Measurements from ENCODE around the gene EFCAB6. TPM values are rescaled to one million over a fixed set of nuclear protein-coding genes. Genes with fewer than 3 reads are reported as not detected.

EFCAB6 gene
- total RNA-seq, 1 experiment from 2014 or later = 1.7 TPM

- DNase-seq (ENCODE audit: low read depth) = no peak
Observed at GRCh38 chr22:43530349-43531201, 281.5 kb downstream of the EFCAB6 start.

DNA sequence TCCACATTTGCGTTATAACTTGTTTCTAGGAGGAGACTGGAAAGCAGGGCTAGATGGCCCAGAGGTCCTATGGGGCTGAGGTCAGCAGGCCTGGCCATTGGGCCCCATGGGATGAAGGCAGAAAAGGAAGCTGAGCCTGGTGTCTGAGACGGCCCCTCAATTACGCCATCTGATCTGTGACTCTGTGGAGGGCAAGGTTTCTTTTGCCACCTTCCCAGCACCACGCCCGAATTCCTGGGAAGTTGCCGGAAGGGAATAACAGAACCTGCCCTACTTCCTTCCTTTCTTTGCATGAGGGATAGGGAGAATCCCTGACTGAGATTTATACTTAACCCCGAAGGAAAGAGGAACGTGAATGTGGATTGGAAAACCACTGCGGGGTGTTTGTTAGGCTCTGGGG lies 282.2 kb downstream of the EFCAB6 start:
- no peak for DNase-seq (ENCODE audit: low read depth)

- no peak for DNase-seq (ENCODE audit: low read depth)
Observed at GRCh38 chr22:43529461-43529860, 282.6 kb downstream of the EFCAB6 start.

DNA sequence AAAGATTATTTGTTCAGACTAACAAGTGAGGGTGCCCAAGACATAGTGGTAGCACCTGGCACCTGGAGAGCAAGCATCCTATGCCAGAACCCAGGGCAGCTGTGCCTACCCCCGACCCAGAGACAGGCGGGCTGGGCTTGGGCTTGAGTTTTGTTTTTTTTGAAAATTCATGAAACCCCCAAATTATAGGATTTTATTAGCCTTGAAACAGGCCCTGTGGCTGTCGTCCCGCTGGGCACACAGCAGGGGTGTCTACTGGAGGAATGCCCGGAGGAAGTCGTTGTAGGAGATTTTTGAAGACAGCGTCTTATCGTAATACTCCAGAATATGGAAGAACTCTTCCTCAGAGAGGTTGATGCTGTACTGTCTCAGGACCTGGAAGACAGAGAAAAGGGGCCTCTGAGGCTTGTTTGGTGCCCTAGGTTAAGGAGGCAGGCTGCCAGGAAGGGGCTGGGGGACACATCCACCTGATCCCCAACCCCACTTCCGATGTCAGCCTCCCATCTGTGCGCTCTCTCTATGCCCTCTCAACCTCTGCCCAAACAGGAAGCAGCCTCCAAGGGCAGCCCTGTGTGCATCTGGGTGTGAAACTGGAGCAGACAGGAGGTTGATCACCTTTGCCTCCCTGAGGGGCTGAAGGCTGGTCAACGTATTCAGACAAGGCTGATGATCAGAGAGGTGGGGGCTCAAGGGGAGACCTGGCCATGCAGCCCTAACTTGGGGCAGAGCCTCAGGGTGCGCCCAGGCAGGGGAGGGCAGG lies 283.3 kb downstream of the EFCAB6 start:
- no peak for DNase-seq (ENCODE audit: low read depth)

- no peak for DNase-seq (ENCODE audit: low read depth)
Observed at GRCh38 chr22:43526946-43527345, 285.2 kb downstream of the EFCAB6 start.

DNA sequence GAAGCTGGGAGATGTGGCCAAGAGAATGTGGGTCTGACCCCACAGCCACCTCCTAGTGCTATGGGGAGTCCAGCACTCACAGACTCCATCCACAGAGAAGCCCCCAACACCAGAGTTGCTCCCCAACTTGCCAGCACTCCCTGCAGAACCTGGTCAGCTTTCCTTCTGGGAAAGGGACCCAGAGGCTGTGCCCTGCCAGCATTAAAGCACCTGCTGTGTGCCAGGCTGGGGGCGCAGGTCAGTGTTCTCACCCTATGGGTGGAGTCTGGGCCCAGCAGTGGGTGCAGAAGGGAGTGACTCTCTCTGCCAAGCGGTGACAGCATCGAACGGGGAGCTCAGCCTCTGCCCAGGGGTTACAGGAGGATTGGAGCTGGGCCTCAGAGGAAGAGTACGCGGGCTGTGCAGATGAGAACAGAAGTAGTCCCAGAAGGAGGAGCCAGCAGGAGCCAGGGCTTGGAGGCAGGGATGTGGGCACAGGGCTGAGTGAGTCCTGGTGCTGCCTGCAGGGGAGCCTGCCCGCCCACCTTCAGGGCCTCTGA lies 285.9 kb downstream of the EFCAB6 start:
- no peak for DNase-seq (ENCODE audit: low read depth)

DNA sequence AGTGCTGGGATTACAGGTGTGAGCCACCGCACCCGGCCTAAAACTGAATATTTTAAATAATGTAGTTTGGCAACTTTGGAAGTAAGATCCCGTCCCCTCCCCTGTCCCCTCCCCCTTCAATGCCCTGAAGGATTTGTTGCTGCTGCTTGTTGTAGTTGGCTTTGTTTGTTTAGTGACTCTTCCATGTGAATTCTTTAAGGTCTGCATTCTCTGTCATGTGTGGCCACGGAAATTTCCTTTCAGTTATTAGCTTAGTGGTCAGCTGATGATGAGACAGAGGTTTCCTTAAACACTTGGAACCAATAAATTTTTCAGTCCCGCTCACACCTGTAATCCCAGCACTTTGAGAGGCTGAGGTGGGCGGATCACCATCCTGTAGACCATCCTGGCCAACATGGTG lies 290.4 kb downstream of the EFCAB6 start:
- DNase-seq (ENCODE audit: low read depth) = no peak

DNA sequence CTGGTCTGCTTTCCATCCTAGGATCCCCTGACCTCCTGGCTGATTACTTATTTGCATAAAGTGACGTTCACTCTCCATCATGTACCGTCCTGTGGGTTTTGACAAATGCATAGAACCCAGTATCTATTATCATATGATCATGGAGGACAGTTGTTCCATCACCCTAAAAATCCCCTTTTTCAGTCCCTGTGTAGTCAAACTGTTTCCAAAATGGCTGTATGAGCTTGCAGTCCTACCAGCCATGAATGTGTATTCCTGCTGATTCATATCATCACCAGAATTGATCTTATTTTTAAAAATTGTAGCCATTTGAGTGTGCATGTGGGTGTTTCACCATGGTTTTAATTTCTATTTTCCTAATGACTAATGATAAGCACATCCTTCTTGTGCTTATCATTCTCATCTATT lies 291.5 kb downstream of the EFCAB6 start:
- DNase-seq (ENCODE audit: low read depth) = no peak

DNA sequence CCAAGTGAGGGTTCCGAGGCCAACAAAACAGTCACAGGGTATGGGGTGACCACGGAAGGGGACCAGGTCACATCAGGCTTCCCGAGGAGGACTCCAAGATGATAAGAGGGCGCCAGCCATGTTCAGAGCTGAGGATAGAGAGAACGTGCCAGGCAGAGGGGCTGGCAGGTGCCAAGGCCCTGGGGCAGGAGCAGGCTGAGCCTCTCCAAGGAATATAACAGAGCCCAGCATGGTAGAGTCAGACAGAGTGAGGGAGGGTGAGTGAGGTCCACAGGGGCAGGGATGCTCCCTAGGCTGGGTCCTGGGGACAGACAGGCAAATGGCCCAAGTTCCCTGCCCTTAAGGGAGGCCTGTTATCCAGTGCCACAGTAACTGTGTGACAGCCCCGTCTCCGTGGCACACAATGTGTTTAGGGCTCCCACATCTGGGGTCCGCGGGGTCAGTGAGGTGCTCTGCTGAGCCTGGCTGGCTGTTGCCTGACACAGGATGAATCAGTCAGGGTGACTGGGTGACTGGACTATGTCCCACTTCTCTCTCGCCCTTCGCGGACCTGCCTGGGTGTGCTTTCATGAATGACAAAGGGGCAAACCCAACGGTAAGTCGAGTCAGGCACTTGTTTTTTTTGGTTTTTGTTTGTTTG lies 295.0 kb downstream of the EFCAB6 start:
- DNase-seq (ENCODE audit: low read depth) = no peak

DNA sequence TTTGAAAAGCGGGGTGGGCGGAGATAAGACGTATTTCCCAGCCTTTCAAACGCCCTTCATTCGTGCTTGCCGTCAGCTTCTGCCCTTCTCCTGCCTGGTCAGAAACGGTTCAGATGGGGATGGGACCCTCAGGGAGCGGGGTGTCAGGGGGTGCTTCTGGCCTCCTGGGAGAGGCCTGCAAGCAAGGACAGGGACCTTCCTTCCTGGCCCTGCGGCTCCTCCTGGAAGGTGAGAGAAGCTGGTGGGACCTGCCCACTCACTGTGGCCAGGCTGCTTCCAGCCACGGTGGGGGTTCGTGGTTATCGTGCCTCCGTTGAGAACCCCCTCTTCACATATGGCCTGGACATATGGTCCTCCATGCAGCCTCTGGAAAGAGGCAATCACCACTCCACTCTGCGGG lies 295.7 kb downstream of the EFCAB6 start:
- no peak for DNase-seq (ENCODE audit: low read depth)

DNA sequence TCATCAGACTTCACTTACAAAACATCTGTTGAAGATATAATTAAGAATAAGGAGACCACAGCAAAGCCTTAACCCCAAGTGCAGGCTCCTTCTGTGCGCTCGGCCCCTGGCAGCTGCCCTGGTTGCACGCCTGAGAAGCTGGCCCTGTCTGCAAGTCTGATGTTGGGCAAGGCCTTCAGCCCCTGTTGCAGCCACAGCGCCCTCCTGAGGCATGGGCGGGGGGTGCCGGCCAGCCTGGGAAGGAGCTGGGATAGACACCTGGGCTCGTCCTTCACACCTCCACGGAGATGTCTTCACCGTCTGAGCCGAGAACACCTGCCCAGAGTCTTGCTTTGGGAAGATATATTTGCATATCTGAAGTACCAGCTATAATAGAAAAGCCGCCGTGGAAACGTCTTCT lies 296.2 kb downstream of the EFCAB6 start:
- no peak for DNase-seq (ENCODE audit: low read depth)

DNA sequence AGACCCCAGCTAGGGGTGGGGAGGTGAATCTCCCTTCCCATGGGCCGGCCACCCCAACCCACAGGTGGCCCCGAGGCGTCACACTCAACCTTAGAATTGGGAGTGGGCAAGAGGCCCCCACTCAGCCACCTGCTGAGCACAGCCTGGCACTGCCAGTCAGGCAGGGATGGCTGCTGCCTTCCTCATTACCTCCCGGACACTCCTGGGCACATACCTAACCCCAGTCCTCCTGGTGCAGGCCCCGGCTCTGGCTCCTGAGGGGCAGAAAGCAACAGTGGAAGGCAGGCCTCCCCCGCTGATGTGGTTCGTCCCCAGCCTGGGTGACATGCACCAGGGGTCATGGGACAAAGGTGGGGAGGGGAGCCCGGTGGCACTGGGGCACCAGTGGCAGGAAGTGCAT lies 296.7 kb downstream of the EFCAB6 start:
- DNase-seq (ENCODE audit: low read depth) = no peak

DNA sequence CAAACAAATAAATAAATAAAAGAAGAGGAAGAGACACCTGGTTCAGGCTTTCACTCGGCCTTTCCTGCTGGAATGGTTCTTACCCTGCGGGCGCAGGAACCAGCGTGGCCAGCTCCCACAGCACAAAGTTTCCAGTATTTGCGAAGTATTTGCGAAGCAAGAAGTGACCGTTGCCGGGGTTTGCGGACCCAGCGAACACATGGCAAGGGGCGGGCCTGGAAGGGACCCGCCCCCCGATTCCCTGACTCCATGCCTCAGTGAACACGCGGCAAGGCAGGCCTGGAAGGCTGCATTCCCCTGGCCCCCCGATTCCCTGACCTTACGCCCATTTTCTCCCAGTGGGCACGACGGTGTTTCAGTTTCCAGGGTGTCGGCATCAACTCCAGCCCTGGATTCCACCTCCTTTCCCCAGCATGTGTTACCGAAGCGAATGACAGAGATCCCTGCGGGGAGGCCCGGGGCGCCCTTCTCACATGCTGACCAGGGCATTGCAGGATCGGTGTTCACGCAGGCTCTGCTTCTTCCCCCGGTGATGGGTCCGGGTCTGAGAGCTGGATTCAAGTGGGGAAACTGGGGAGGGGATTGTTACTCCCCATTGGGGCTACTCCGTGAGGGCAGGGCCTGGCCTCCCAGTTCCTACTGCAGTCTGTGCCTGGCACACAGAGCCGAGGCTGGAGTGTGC lies 297.5 kb downstream of the EFCAB6 start:
- DNase-seq (ENCODE audit: low read depth) = no peak

- DNase-seq (ENCODE audit: low read depth) = no peak
Observed at GRCh38 chr22:43512279-43512678, 299.8 kb downstream of the EFCAB6 start.

DNA sequence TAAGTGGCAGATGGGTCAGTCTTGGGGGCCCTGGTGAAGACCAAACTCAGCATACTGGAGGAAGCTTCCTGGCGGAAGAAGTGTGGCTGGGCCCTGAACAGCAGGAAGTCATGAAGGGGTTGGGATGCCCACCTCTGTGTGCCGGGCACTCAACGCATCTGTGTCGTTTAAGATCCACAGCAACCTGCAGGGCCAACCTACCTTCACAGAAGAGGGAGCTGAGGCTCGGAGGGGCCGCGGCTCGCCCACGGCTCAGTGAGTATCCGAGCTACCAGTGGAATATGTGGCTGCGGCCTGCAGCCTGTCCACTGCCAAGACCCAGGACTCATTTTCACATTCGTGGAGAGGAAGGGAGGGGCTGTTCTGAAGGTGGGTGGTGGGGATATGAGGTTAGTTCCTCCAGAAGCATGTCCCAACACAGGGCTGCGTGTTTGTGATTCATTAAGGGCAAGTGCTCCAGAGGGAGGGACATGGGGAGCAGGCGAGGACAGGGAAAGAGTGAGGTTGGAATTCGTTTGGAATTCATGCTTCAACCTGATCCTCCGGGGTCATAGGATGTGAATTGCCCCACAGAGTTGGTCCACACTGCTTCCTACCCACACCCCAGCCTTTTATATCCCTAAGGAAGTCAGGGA lies 300.7 kb downstream of the EFCAB6 start:
- DNase-seq (ENCODE audit: low read depth) = no peak

DNA sequence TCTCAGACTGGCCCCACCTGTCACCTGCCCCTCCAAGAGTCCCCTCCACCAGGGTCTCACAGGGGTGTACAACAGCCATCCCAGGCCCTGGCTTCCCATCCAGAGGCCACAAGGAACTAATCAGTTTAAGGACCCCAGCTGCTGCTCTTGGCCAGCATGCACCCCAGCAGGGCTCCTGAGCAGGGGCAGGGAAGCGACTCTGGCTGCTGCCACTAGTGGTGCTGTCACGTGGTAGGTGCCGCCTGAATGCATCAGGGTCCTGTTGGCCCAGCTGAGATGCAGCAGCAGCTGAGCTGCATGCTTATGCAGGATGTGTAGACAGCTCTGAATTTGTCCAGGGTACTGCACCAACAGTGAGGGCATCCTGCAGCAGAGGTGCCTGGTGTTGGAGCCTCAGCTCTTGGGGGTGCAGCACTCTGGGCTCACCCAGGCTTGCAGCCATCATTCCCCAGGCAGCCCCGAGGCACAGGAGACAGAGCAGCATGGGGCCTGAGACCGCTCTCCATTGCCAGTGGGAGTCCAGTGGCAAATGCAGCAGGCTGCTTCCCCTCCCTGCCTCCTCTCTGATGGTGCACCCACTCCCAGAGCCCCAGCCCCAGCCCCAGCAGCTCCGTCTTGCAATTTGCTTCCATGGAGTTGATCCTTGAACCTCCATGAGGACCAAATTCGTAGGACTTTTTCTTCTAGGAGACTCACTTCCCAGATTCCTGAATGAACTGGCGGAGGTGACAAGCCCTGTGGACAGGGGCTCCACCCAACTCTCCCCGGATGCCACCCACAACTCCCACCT lies 301.6 kb downstream of the EFCAB6 start:
- DNase-seq (ENCODE audit: low read depth) = no peak

- no peak for DNase-seq (ENCODE audit: low read depth)
Observed at GRCh38 chr22:43509337-43509736, 302.8 kb downstream of the EFCAB6 start.

DNA sequence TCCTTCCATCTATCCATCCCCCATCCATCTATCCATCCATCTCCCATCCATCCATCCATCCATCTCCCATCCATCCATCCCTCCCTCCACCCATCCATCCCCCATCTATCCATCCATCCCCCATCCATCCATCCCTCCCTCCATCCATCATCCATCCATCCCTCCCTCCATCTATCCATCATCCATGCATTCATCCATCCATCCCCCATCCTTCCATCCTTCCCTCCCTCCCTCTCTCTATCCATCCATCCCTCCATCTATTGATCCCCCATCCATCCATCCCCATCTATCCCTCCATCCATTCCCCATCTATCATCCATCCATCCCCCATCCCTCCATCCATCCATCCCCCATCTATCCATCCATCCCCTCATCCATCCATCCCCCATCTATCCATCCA lies 303.6 kb downstream of the EFCAB6 start:
- DNase-seq (ENCODE audit: low read depth) = no peak

DNA sequence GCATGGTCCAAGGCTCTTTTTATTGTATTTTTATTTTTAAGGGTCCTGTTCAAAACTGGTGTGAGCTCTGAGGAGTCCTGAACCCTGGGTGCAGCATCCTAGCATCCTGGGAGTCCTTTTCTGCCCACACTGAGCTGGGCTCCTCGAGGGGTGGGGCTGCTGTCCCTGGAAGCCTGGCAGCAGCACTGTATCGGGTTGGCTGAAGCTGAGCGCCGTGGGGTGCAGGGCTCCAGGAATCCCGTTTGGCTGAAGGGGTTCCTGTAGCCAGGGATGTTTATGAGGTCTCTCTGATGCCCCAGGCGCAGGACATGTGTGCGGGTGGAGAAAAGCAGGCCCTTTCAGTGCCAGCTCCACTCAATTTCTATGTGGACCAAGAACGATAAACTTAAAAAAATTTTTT lies 304.9 kb downstream of the EFCAB6 start:
- no peak for DNase-seq (ENCODE audit: low read depth)

DNA sequence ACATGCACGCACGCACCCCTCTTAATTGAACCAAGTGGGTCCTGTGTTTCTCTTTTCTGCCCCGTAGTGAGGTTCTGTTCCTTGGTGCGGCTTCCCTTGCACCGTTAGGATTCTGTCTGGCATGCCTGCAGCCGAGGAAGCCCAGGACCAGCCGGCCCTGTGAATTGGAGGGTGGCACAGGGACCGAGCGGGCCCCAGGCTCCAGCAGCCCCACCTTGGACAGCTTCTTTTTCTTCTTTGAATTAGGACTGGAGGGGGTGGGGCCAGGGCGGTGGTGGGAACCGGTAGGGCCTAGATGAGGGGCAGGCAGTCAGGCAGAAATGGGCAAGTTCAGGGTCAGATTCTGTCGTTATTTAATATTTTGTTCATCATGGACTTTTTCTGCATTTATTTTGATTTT lies 305.6 kb downstream of the EFCAB6 start:
- DNase-seq (ENCODE audit: low read depth) = no peak

All from LHCN-M2 (cell line).